ENCODE data around the gene GRIN3A.

Gene GRIN3A

GRCh38 chr9:101705135-101705661 is 33.2 kb downstream of the GRIN3A start:
- DNase-seq: peak in 1 of 2 experiments; percentile 54

DNA sequence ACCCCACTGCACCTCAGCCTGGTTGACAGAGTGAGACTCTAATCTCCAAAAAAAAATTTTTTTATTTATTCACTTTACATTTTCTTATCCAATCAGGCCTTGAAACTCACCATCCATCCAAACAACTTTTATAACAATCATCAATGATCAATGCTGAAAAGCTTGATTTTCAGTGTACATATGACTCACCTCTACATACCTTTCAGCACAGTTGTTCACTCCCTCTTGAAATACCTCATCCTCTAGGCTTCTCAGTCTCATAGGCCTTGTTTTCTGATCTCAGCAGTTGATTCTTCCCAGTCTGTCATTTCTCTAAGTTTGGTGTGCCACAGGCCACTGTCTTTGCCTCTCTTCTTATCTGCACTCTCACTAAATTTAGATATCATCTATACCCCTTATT is 36.2 kb downstream of the GRIN3A start:
- no peak for DNase-seq

- DNase-seq: no peak
These were observed 44.7 kb downstream of the GRIN3A start for GRCh38 chr9:101693546-101694336.

GRCh38 chr9:101691657-101692056 is 46.8 kb downstream of the GRIN3A start:
- no peak for DNase-seq

GRCh38 chr9:101689039-101689438 is 49.4 kb downstream of the GRIN3A start:
- no peak for DNase-seq

GRCh38 chr9:101684665-101685064 is 53.8 kb downstream of the GRIN3A start:
- DNase-seq: no peak

- DNase-seq: no peak
These were observed 55.2 kb downstream of the GRIN3A start for GRCh38 chr9:101683236-101683635.

GRCh38 chr9:101677861-101678260 is 60.6 kb downstream of the GRIN3A start:
- no peak for DNase-seq

- DNase-seq: no peak
These were observed 63.1 kb downstream of the GRIN3A start for GRCh38 chr9:101675341-101675740.

DNA sequence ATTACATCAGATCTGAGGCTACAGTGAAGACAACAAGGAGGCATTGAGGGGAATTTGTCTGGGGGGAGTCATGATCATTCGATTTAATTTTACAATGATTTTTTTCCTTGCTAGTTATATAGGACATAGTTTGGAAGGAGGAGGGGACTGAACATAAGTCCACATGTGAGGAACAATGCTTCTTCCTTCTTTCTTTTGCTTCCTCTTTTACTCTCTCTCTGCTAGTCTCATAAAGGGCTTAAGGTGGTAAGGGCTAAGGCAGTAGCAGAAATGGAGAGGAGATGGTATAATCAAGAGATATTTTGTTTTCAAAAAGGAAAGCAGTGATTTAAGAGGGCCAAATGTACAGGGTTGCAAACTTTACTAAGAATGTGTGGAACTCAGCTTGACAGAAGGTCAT is 64.3 kb downstream of the GRIN3A start:
- DNase-seq: no peak

DNA sequence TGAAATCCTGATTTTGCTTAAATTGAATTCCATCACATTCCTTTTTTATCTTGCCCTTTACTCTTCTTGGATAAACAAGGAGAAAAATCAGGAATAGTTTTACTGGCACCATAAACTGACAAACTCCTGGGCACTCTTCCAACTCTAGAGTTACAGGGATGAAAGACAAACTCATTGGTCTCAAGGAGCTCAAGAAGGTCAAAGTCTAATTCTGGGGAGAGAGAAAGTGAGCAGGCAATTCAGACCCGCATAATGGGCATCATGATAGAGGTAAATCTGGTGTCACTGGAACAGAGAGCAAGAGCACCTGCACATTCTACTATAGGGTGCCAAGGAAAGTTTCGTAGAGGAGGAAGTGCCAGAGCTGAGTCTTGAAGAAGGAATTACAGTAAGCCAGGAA is 64.8 kb downstream of the GRIN3A start:
- no peak for DNase-seq

- no peak for DNase-seq
These were observed 66.9 kb downstream of the GRIN3A start for GRCh38 chr9:101671567-101671966.

DNA sequence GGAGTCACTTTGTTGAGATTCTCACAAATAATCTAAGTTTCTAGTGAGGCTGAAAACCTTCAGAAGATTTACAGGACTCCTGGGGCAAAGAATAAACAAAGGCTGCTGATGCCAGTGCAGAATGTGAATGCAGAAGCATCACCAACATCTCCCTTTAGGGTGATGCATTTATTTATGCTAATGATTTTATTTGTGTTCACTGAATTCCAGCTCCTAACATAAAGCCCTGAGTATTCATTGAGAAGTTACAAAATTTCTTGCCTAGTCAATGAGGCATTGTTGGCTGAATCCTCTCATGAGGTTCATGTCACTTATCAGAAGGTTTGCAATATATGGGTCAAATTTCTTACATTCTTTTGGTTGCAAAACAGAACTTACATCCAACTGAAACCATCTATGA is 70.0 kb downstream of the GRIN3A start:
- DNase-seq: no peak

GRCh38 chr9:101664453-101664852 is 74.0 kb downstream of the GRIN3A start:
- DNase-seq: no peak

DNA sequence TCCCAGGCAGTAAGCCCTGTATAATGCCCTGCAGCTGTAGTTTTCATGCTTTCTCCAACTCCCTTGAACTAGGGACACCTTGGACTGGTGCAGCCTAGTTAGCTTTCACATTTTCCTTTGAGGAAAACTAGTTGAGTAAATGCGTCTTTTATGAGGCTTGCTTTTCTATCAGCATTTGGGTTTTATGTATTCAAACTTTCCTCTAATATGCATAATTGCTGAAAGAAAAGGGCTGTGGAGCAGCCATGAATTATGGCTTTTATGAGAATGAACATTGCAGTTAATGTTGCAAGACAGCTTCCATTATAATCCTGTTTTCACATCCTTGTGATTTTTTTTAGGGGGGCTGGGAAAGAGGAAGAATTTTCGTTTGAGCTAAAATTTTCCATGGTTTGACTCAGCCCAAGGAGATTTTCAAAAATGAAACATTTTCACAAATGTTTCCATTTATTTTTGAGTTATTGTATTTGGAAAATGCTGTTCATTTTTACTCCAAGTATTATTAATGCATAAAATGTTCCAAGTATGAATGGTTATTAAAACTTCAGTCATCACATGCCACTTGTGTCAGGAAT is 85.8 kb downstream of the GRIN3A start:
- DNase-seq: peak in 1 of 2 experiments; percentile 43

DNA sequence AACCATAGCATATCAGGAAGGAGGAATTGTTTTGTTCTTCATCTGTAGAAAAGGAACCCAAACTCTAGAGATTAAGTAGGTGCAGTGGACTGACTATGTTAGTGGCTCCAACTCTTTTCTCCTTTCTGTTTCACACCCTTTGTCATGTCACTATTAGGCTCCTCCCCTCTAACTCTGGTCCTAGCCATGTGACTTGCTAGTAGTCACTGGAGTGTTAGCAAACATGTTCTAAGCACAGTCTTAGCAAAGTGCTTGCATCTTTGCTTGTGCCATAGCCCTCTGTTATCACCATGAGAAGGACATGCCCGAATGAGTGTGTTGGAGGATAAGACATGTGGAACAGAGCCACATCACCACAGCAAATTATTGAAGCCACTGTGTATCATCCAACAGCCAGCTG is 88.3 kb downstream of the GRIN3A start:
- no peak for DNase-seq

DNA sequence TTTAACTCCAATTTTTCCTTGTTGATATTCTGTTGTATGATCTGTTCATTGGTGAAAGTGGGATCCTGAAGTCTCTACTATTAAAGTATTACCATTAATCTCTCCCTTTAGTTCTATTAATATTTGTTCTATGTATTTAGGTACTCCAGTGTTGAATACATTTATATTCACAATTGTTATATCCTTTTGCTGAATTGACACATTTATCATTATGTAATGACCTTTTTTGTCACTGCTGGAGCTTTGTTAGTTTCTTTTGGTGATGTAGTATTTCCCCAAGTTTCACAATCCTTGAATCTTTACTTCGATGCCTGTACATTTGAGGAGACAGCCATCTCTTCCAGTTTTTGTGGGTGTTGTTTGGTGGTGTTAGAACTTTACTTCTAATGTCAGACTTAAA is 90.0 kb downstream of the GRIN3A start:
- no peak for DNase-seq

DNA sequence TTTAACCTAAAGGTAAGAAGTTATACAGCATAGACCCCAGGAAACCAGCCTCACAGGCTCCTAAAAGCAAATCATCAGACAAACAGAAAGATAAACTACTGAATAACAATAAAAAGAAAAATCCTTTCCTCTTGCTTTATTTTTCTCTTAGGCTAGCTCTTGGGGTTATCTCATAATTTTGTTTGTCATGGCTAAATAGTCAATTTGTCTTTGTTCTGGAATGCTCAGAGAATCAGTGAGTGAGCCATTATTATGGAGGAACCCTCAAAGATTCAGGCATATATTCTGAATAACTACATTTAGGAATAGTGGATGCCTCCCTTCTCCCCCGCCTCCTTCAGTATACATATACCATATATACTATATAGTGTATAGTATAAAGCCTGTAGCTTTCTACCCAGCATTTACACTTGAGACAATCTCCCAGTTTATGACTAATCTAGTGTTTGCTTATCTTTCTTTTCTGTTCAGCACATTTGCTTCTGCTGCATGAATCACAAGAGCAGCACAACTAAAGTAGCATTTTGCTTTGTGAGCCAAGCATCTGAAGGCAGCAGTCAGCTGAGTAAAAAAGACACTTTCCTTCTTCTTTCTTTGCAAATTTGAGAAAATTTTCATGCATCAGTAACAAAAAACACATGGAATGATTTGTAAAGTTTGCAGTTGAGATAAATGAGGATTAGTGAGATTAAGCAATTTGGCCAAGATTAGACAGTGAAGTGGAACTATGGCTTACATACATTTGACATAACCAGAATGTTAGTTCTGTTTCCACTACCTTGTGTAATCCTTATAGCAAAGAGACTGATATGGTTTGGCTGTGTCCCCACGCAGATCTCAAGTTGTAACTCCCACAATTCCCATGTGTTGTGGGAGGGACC is 98.4 kb downstream of the GRIN3A start:
- no peak for DNase-seq

DNA sequence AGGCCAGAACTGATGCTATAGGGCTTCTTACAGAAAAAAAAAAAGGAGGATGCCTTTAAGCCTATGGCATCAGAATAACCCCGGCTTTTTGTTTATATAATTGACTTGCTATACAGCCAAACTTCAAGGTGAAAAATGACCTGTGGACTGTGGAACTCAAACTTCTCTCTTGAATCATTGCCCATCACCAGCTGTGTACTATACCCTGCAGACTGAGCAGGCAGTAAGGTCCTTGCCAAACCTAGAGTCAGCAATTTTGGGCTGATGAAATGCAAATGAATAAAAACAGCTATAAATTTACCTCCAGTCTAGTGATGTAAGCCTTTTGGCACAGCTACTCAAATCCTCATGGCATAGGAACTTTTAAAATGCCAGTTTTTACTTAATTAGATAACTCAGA is 99.1 kb downstream of the GRIN3A start:
- DNase-seq: no peak

DNA sequence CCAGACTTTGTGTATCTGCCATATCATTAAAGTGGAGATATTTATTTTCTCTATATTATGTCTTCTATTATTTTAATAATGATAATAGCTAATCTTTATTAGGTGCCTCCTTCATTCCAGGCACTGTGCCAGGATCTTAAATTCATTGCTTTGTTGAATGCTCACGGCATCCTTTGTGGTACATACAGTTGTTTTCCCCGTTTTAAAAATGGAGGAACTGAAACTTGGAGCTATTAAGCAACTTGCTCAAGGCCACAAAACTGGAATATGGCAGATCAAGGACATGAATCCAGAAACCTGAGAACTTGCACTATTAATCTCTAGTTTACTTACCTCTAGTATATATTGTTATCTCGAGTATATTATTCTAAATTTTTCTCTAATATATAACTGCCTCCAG is 102.2 kb downstream of the GRIN3A start:
- no peak for DNase-seq

- DNase-seq: no peak
These were observed 103.0 kb downstream of the GRIN3A start for GRCh38 chr9:101635473-101635872.

- no peak for DNase-seq
These were observed 103.6 kb downstream of the GRIN3A start for GRCh38 chr9:101634741-101635409.

GRCh38 chr9:101632611-101633010 is 105.8 kb downstream of the GRIN3A start:
- DNase-seq: no peak
